HepG2 (cell line): ENCODE measurements around the gene VGLL4. TPM values are rescaled to one million over a fixed set of nuclear protein-coding genes. Genes with fewer than 3 reads are reported as not detected.
A peak's percentile ranks its signal among the peaks of the same experiment; 100 is the strongest.

ENCODE experiments used
- KDM5A ChIP-seq: fragments of 200-600 bp; sonication (generic); IDR thresholded peaks from 2 replicates; pipeline ENCODE4 v1.7.0; 2018; ENCODE audit warnings: antibody characterized with exemption, mild to moderate bottlenecking, low read length, borderline replicate concordance
- KMT2B ChIP-seq: IDR thresholded peaks from 2 replicates; pipeline ENCODE4 v1.6.1; 2016; ENCODE audit warnings: missing genetic modification reagents, missing compliant biosample characterization
- LCORL ChIP-seq, 2 experiments: fragments of 450-650 bp in 1 of 2; sonication (generic) in 1 of 2; formaldehyde crosslinking in 1 of 2; IDR thresholded peaks; 2 replicates each; pipeline versions ENCODE4 v1.5.0 to v1.6.1; 2017 to 2020; ENCODE audit warnings: antibody characterized with exemption in 1 of 2, missing genetic modification reagents in 1 of 2
- POGZ ChIP-seq: sonication (generic); formaldehyde crosslinking; IDR thresholded peaks from 2 replicates; pipeline ENCODE4 v1.4.0; 2020; ENCODE audit warnings: mild to moderate bottlenecking, missing genetic modification reagents
- POLR2A ChIP-seq, 2 experiments: IDR thresholded peaks; 2 replicates each; pipeline ENCODE4 v1.6.1; 2011; ENCODE audit warnings: low read depth in 2 of 2, low read length in 2 of 2, mild to moderate bottlenecking in 1 of 2, moderate library complexity in 1 of 2; ENCODE audit not compliant: insufficient read depth in 1 of 2
- RBAK ChIP-seq: sonication (generic); formaldehyde crosslinking; IDR thresholded peaks from 2 replicates; pipeline ENCODE4 v1.5.1; 2020; ENCODE audit warnings: mild to moderate bottlenecking, missing genetic modification reagents
- SAP130 ChIP-seq: IDR thresholded peaks from 2 replicates; pipeline ENCODE4 v1.6.1; 2016; ENCODE audit warnings: low read depth
- SRY ChIP-seq: sonication (generic); formaldehyde crosslinking; IDR thresholded peaks from 2 replicates; pipeline ENCODE4 v1.8.0; 2022; ENCODE audit warnings: mild to moderate bottlenecking, missing genetic modification reagents
- ZNF281 ChIP-seq: sonication (generic); formaldehyde crosslinking; IDR thresholded peaks from 2 replicates; pipeline ENCODE4 v1.4.0; 2020; ENCODE audit warnings: missing genetic modification reagents, borderline replicate concordance
- ZNF326 ChIP-seq: sonication (generic); formaldehyde crosslinking; IDR thresholded peaks from 2 replicates; pipeline ENCODE4 v1.4.0; 2020; ENCODE audit warnings: missing genetic modification reagents, borderline replicate concordance
- ZNF382 ChIP-seq: sonication (generic); formaldehyde crosslinking; IDR thresholded peaks from 2 replicates; pipeline ENCODE4 v1.5.0; 2020; ENCODE audit warnings: missing genetic modification reagents, mild to moderate bottlenecking, borderline replicate concordance
- ZNF574 ChIP-seq: sonication (generic); formaldehyde crosslinking; IDR thresholded peaks from 2 replicates; pipeline ENCODE4 v1.4.0; 2020; ENCODE audit warnings: missing genetic modification reagents
- polyA plus RNA-seq, 8 experiments: library from polyadenylated mRNA; depleted of rRNA in 3 of 8; stranded (reverse) in 7 of 8; unstranded in 1 of 8; fragments of >200 nt; fragmentation: Illumina TruSeq in 4 of 8; extraction: Trizol in 4 of 8; gene quantifications; 2 replicates each; pipeline versions ENCODE4 v1.2.1 to v1.2.3, GENCODE V29; 2011 to 2016; ENCODE audit warnings: low read depth in 4 of 8, missing spikeins in 1 of 8, mixed read lengths in 1 of 8; ENCODE audit not compliant: insufficient read depth in 1 of 8
- total RNA-seq, 5 experiments: library from RNA; depleted of rRNA; stranded (reverse); fragments of >200 nt; fragmentation: Illumina TruSeq; extraction: Trizol; gene quantifications; 2 replicates each; pipeline ENCODE4 v1.2.3, GENCODE V29; 2016; ENCODE audit warnings: low read depth in 1 of 5
- TF ChIP-seq, protein P1 (sequence below), 2 experiments: fragments of 450-650 bp in 1 of 2; sonication (generic) in 1 of 2; formaldehyde crosslinking in 1 of 2; IDR thresholded peaks; 2 replicates each; pipeline versions ENCODE4 v1.6.1 to v1.8.0; 2016 to 2022; ENCODE audit warnings: antibody characterized with exemption in 1 of 2, mild to moderate bottlenecking in 1 of 2, missing genetic modification reagents in 1 of 2

VGLL4 gene
- total and polyA plus RNA-seq, 2 of the 13 experiments (the other 11 are each of a cell fraction or from before 2014, with no cell fraction given) = 23.2 to 39.0 TPM

GRCh38 chr3:11642431-11643191 lies 1.1 kb downstream of the VGLL4 start (continued):
- peak; percentile 35; the same call in 1 of the 2 replicates for TF ChIP-seq KDM5A
- TF ChIP-seq LCORL (IDR thresholded peaks at IDR 0.05) = no peak
- TF ChIP-seq LCORL (CRISPR knock-in tag; IDR thresholded peaks at IDR 0.05) = peak; percentile 83
- no peak for TF ChIP-seq ZNF382 (CRISPR knock-in tag)
- TF ChIP-seq, protein P1, sequence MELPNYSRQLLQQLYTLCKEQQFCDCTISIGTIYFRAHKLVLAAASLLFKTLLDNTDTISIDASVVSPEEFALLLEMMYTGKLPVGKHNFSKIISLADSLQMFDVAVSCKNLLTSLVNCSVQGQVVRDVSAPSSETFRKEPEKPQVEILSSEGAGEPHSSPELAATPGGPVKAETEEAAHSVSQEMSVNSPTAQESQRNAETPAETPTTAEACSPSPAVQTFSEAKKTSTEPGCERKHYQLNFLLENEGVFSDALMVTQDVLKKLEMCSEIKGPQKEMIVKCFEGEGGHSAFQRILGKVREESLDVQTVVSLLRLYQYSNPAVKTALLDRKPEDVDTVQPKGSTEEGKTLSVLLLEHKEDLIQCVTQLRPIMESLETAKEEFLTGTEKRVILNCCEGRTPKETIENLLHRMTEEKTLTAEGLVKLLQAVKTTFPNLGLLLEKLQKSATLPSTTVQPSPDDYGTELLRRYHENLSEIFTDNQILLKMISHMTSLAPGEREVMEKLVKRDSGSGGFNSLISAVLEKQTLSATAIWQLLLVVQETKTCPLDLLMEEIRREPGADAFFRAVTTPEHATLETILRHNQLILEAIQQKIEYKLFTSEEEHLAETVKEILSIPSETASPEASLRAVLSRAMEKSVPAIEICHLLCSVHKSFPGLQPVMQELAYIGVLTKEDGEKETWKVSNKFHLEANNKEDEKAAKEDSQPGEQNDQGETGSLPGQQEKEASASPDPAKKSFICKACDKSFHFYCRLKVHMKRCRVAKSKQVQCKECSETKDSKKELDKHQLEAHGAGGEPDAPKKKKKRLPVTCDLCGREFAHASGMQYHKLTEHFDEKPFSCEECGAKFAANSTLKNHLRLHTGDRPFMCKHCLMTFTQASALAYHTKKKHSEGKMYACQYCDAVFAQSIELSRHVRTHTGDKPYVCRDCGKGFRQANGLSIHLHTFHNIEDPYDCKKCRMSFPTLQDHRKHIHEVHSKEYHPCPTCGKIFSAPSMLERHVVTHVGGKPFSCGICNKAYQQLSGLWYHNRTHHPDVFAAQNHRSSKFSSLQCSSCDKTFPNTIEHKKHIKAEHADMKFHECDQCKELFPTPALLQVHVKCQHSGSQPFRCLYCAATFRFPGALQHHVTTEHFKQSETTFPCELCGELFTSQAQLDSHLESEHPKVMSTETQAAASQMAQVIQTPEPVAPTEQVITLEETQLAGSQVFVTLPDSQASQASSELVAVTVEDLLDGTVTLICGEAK (IDR thresholded peaks at IDR 0.05) = no peak
- TF ChIP-seq, protein P1 (CRISPR knock-in tag; IDR thresholded peaks at IDR 0.05) = peak; percentile 64; the same call in 1 of the 2 replicates
- no peak; the same call in none of the 2 replicates for TF ChIP-seq POGZ (CRISPR knock-in tag)
- TF ChIP-seq ZNF326 (CRISPR knock-in tag) = no peak
- peak; percentile 64 to 73; a peak in 3 of 4 replicates for TF ChIP-seq POLR2A (IDR thresholded peaks at IDR 0.05; ENCODE audit: insufficient read depth in 1 of 2, low read depth in 2 of 2, low read length in 2 of 2)
- TF ChIP-seq ZNF281 (CRISPR knock-in tag) = peak; percentile 80
- TF ChIP-seq RBAK (CRISPR knock-in tag) = peak; percentile 84; the same call in 1 of the 2 replicates
- TF ChIP-seq SAP130 = peak; percentile 72
- peak; percentile 52 for TF ChIP-seq KMT2B
- TF ChIP-seq ZNF574 (CRISPR knock-in tag) = peak; percentile 54; the same call in 1 of the 2 replicates
- 0 out of 2 replicates have a peak, but pooled peaks have one; percentile 50 for TF ChIP-seq SRY (CRISPR knock-in tag)
